ENCODE measurements around the gene RARRES1. TPM values are rescaled to one million over a fixed set of nuclear protein-coding genes. Genes with fewer than 3 reads are reported as not detected.
A peak's percentile ranks its signal among the peaks of the same experiment; 100 is the strongest.

RARRES1 gene
- total RNA-seq, 6 experiments from 2014 or later = 1.8 to 9.2 (median 7.0) TPM

GRCh38 chr3:158679547-158680000, 52.7 kb downstream of the RARRES1 start:
- H3K27ac ChIP-seq = no peak overlapping the region
- H3K4me3 ChIP-seq = no peak overlapping the region
- H3K9me3 ChIP-seq = no peaks in the 10 kb centered on the region
- TF ChIP-seq POLR2A (IDR thresholded peaks at IDR 0.05) = no peak
- TF ChIP-seq, protein P1, sequence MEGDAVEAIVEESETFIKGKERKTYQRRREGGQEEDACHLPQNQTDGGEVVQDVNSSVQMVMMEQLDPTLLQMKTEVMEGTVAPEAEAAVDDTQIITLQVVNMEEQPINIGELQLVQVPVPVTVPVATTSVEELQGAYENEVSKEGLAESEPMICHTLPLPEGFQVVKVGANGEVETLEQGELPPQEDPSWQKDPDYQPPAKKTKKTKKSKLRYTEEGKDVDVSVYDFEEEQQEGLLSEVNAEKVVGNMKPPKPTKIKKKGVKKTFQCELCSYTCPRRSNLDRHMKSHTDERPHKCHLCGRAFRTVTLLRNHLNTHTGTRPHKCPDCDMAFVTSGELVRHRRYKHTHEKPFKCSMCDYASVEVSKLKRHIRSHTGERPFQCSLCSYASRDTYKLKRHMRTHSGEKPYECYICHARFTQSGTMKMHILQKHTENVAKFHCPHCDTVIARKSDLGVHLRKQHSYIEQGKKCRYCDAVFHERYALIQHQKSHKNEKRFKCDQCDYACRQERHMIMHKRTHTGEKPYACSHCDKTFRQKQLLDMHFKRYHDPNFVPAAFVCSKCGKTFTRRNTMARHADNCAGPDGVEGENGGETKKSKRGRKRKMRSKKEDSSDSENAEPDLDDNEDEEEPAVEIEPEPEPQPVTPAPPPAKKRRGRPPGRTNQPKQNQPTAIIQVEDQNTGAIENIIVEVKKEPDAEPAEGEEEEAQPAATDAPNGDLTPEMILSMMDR (IDR thresholded peaks at IDR 0.05) = no peak
- intact Hi-C loops (cut with DNase I) = no loop called here
- ATAC-seq (peak in 1 of 4 donors; percentile 45), DNase-seq (no peak)
- peaks cover 0 to 2% (median 0%) of the 10 kb centered on the region in 4 donors for H3K36me3 ChIP-seq
- H3K27me3 ChIP-seq = no peaks in the 10 kb centered on the region
- WGBS (ENCODE audit: insufficient coverage, low coverage, low lambda C conversion rate, missing lambda C conversion rate) = 45% methylated on average over 1 of the region's 1 CpG
- no peaks in the 10 kb centered on the region for H3K4me1 ChIP-seq

DNA sequence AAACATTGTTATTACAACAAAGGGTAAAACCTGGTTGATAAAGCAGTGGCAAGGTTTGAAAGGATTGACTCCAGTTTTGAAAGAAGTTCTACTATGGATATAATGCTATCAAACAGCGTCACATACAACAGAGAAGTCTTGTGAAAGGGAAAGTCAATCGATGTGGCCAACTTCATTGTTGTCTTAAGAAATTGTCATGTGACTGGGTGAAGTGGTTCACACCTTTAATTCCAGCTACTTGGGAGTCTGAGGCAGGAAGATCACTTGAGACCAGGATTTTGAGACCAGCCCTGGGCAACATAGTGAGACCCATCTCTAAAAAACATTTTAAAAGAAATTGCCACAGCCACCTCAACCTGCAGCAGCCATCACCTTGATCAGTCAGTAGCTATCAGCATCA, 53.6 kb downstream of the RARRES1 start:
- no peaks in the 10 kb centered on the region for H3K9me3 ChIP-seq
- H3K27ac ChIP-seq = no peak overlapping the region
- no peak for TF ChIP-seq POLR2A (IDR thresholded peaks at IDR 0.05)
- TF ChIP-seq, protein P1 (IDR thresholded peaks at IDR 0.05) = no peak
- WGBS (ENCODE audit: insufficient coverage, low coverage, low lambda C conversion rate, missing lambda C conversion rate) = 100% methylated on average over 2 of the region's 2 CpGs
- ATAC-seq (no peak), DNase-seq (no peak)
- intact Hi-C loops (cut with DNase I) = no loop called here
- H3K4me3 ChIP-seq = no peak overlapping the region
- H3K4me1 ChIP-seq = no peaks in the 10 kb centered on the region
- H3K36me3 ChIP-seq = peaks cover 0 to 2% (median 0%) of the 10 kb centered on the region in 4 donors
- no peaks in the 10 kb centered on the region for H3K27me3 ChIP-seq

- Histone ChIP-seq H3K9me3 (no peaks in the 10 kb centered on the region), H3K36me3 (peaks cover 0 to 15% (median 3%) of the 10 kb centered on the region in 4 donors), H3K27ac (peak within 1 kb of the TSS; percentile 18 to 76 (median 47)), H3K4me3 (peak within 1 kb of the TSS; percentile 39 to 51 (median 46)), H3K27me3 (no peaks in the 10 kb centered on the region), H3K4me1 (no peaks in the 10 kb centered on the region)
- WGBS (ENCODE audit: insufficient coverage, low coverage, low lambda C conversion rate, missing lambda C conversion rate) = 37% methylated on average over 12 of the region's 30 CpGs
- intact Hi-C loops (cut with DNase I) = no loop called here
- peak; percentile 76 to 86 (median 81) for DNase-seq
- TF ChIP-seq, protein P1 (IDR thresholded peaks at IDR 0.05) = peak; percentile 23 to 52 (median 44)
- no peak for TF ChIP-seq POLR2A (IDR thresholded peaks at IDR 0.05)
- ATAC-seq = peak; percentile 95 to 99 (median 98)
Measured at GRCh38 chr3:158672215-158673176, 59.8 kb downstream of the RARRES1 start, which contains the start of gene LXN. LXN (minus strand) TSS chr3:158672648; CDS start chr3:158672478, 170 bp downstream.

DNA sequence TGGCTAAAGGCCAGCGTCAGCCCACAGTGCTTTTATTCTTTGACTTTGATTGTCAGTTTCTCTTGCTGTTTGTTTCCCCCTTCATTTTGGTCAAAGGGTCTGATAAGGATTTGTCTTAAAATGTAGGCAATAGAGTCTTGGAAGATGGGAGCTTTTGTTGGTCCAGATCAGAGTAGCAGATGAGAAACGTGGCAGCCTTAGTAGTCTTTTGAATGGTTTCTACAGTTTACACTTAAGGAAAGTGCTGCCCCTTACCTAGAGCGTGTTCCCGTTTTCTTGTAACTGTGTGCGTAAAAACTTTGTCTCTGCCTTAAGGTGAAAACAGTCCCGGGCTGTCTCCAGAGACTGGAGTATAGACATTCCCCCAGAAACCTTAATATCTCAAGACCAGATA, 60.4 kb downstream of the RARRES1 start:
- Histone ChIP-seq H3K9me3 (no peaks in the 10 kb centered on the region), H3K36me3 (peaks cover 0 to 22% (median 5%) of the 10 kb centered on the region in 4 donors), H3K4me3 (peak overlapping the region; percentile 39 to 51 (median 46)), H3K4me1 (no peaks in the 10 kb centered on the region), H3K27ac (peak overlapping the region; percentile 18 to 76 (median 47)), H3K27me3 (no peaks in the 10 kb centered on the region)
- intact Hi-C loops (cut with DNase I) = no loop called here
- DNase-seq = no peak
- no peak for TF ChIP-seq POLR2A (IDR thresholded peaks at IDR 0.05)
- TF ChIP-seq, protein P1 (IDR thresholded peaks at IDR 0.05) = no peak
- ATAC-seq = peak in 1 of 4 donors; percentile 14
- WGBS (ENCODE audit: insufficient coverage, low coverage, low lambda C conversion rate, missing lambda C conversion rate) = 33% methylated on average over 6 of the region's 6 CpGs
